ENCODE results near the gene CAPZA1. TPM values are rescaled to one million over a fixed set of nuclear protein-coding genes. Genes with fewer than 3 reads are reported as not detected.
A peak's percentile ranks its signal among the peaks of the same experiment; 100 is the strongest.

CAPZA1 gene
- total and polyA plus RNA-seq, 2 donors (not counting 3 experiments of a cell fraction or from before 2014, with no cell fraction given): 77.1 to 183 TPM

- Histone ChIP-seq H3K9me1 (replicated peaks; ENCODE audit: control insufficient read depth, extremely low read depth, insufficient read depth, low read length) (no peaks in the 10 kb centered on the region), H3K4me2 (ENCODE audit: insufficient read depth, low read length) (no peak overlapping the region), H3K27ac (ENCODE audit: insufficient read depth, low read depth, low read length) (no peak overlapping the region), H3K27me3 (ENCODE audit: control insufficient read depth in 2 of 2, insufficient read depth in 2 of 2, low read length in 2 of 2) (no peaks in the 10 kb centered on the region), H3K36me3 (ENCODE audit: control insufficient read depth in 2 of 2, extremely low read depth in 1 of 2, insufficient read depth in 2 of 2, low read length in 2 of 2) (peaks cover 6 to 18% of the 10 kb centered on the region in 2 experiments), H3K9ac (replicated peaks; ENCODE audit: extremely low read depth, insufficient read depth, low read length) (no peak overlapping the region), H3K4me1 (ENCODE audit: control insufficient read depth, extremely low read depth, insufficient read depth, low read length) (no peaks in the 10 kb centered on the region), H3K9me3 (replicated peaks; ENCODE audit: control insufficient read depth, insufficient read depth, low read length) (no peaks in the 10 kb centered on the region), H3K4me3 (replicated peaks in 1 of 3; ENCODE audit: insufficient read depth in 1 of 3, low read depth in 1 of 3, low read length in 3 of 3) (no peak overlapping the region), H3K79me2 (ENCODE audit: control insufficient read depth, insufficient read depth, low read length) (no peaks in the 10 kb centered on the region), H4K20me1 (replicated peaks; ENCODE audit: control insufficient read depth, extremely low read depth, insufficient read depth, low read length) (no peaks in the 10 kb centered on the region), H2AFZ (ENCODE audit: low read depth, low read length) (no peak overlapping the region)
- DNase-seq (ENCODE audit: low read depth, low spot score) (no peak), FAIRE-seq (no peak)
- ChIA-PET POLR2A (no interaction called here), CTCF (interaction anchor here (0.8 to 1.5 kb wide), 2 partner anchors 16 to 25 kb away, joined by 3 to 4 read pairs; no protein-coding TSS in a partner anchor)
- intact Hi-C loops (cut with micrococcal nuclease) (no loop called here), dilution Hi-C loops (cut with MboI; ENCODE audit: extremely low pct_ligation_motif_present, low sequenced_read_pairs) (no loop called here)
- no peak for TF ChIP-seq CTCF (IDR thresholded peaks at IDR 0.05; ENCODE audit: extremely low read depth in 1 of 2, insufficient read depth in 1 of 2, low read depth in 1 of 2, low read length in 2 of 2)
- TF ChIP-seq JUN (IDR thresholded peaks at IDR 0.05; ENCODE audit: borderline replicate concordance, insufficient read depth, insufficient read length, low read depth): no peak
- no peak for TF ChIP-seq MAX (IDR thresholded peaks at IDR 0.05; ENCODE audit: insufficient read depth, insufficient read length)
- no peak for TF ChIP-seq MYC (IDR thresholded peaks at IDR 0.05; ENCODE audit: low read depth, low read length)
- TF ChIP-seq POLR2AphosphoS5 (IDR thresholded peaks at IDR 0.05; ENCODE audit: insufficient read depth, low read depth, low read length): no peak
- no peak for TF ChIP-seq GATA2 (IDR thresholded peaks at IDR 0.05; ENCODE audit: insufficient read depth, insufficient read length, low read depth, low read length)
- TF ChIP-seq FOS (IDR thresholded peaks at IDR 0.05; ENCODE audit: borderline replicate concordance, insufficient read depth, low read length): no peak
- TF ChIP-seq POLR2A (IDR thresholded peaks at IDR 0.05; ENCODE audit: low read depth, low read length): no peak
- TF ChIP-seq EZH2 (IDR thresholded peaks at IDR 0.05; ENCODE audit: borderline replicate concordance, low read depth, low read length, severe bottlenecking): no peak
- TSS peak; percentile 41 for BruUV-seq (replicated peaks)
Observed at GRCh38 chr1:112689196-112689841, 69.7 kb downstream of the CAPZA1 start.

Data from endothelial cell of umbilical vein (primary cell).